Kidney epithelial cell (primary cell): ENCODE data around the gene C10orf67. TPM values are rescaled to one million over a fixed set of nuclear protein-coding genes. Genes with fewer than 3 reads are reported as not detected.

Experiments used
- DNase-seq: peaks from one replicate; pipeline ENCODE4 v3.0.0-alpha.2; 2010; ENCODE audit warnings: low read depth
- H3K27me3 ChIP-seq: 2 replicates; pipeline ENCODE4 v1.6.0; 2011; ENCODE audit warnings: low read length; ENCODE audit not compliant: control insufficient read depth, insufficient read depth
- H3K36me3 ChIP-seq: 2 replicates; pipeline ENCODE4 v1.5.1; 2011; ENCODE audit warnings: low read length; ENCODE audit not compliant: control insufficient read depth, insufficient read depth
- H3K4me3 ChIP-seq: 2 replicates; pipeline ENCODE4 v1.5.1; 2011; ENCODE audit warnings: low read depth, mild to moderate bottlenecking, control low read depth, low read length
- CTCF ChIP-seq: IDR thresholded peaks from 2 replicates; pipeline ENCODE4 v1.5.1; 2011; ENCODE audit warnings: mild to moderate bottlenecking, moderate library complexity, low read length, control low read depth, inconsistent platforms; ENCODE audit not compliant: insufficient read depth, poor library complexity, severe bottlenecking
- total RNA-seq: library from RNA; depleted of rRNA; stranded (reverse); fragments of >200 nt; gene quantifications from 2 replicates; pipeline ENCODE4 v1.2.3, GENCODE V29; 2015

The C10orf67 gene
- total RNA-seq, 1 donor from 2014 or later, result not detected

GRCh38 chr10:23191764-23192711, 152.6 kb downstream of the C10orf67 start, which contains the start of gene PTF1A:
TSS of gene PTF1A (plus strand) at chr10:23192312. CDS start at chr10:23192531, 219 bp downstream.
- peaks cover 70% of the 10 kb centered on the region for H3K27me3 ChIP-seq
- no peak for DNase-seq
- TF ChIP-seq CTCF, result no peak

GRCh38 chr10:23190872-23191763, 153.5 kb downstream of the C10orf67 start:
- Histone ChIP-seq H3K27me3 (peaks cover 63% of the 10 kb centered on the region), H3K36me3 (no peaks in the 10 kb centered on the region), H3K4me3 (no peak overlapping the region)
- no peak for DNase-seq
- no peak for TF ChIP-seq CTCF

More at GRCh38 chr10:23191764-23192711, 152.6 kb downstream of the C10orf67 start, which contains the start of gene PTF1A:
- Histone ChIP-seq H3K36me3 (no peaks in the 10 kb centered on the region), H3K4me3 (no peak within 1 kb of the TSS)

GRCh38 chr10:23189024-23189423, 155.6 kb downstream of the C10orf67 start:
- H3K36me3 ChIP-seq, result no peaks in the 10 kb centered on the region
- peaks cover 43% of the 10 kb centered on the region for H3K27me3 ChIP-seq
- DNase-seq, result no peak
- no peak overlapping the region for H3K4me3 ChIP-seq
- TF ChIP-seq CTCF, result no peak

- H3K4me3 ChIP-seq, result no peak overlapping the region
- TF ChIP-seq CTCF, result no peak
- peaks cover 34% of the 10 kb centered on the region for H3K27me3 ChIP-seq
- DNase-seq, result no peak
- no peaks in the 10 kb centered on the region for H3K36me3 ChIP-seq
Observed at GRCh38 chr10:23187155-23187554, 157.4 kb downstream of the C10orf67 start.

GRCh38 chr10:23186697-23187096, 157.9 kb downstream of the C10orf67 start:
- Histone ChIP-seq H3K36me3 (no peaks in the 10 kb centered on the region), H3K4me3 (no peak overlapping the region), H3K27me3 (peaks cover 32% of the 10 kb centered on the region)
- DNase-seq, result no peak
- no peak for TF ChIP-seq CTCF
